ENCODE data around the gene ANO2. TPM values are rescaled to one million over a fixed set of nuclear protein-coding genes. Genes with fewer than 3 reads are reported as not detected.

The ANO2 gene
- total RNA-seq, 6 experiments from 2014 or later, result 0.15 to 0.51 (median 0.25) TPM; not detected in 3

GRCh38 chr12:5780536-5780935, 164.5 kb downstream of the ANO2 start:
- TF ChIP-seq CTCF (IDR thresholded peaks at IDR 0.05), result no peak
- H3K9me3 Mint-ChIP-seq, result no peaks in the 10 kb centered on the region; the same call in 1 of the 2 replicates
- H3K4me3 Mint-ChIP-seq, result no peak overlapping the region
- H3K4me1 Mint-ChIP-seq (ENCODE audit: low read depth), result no peaks in the 10 kb centered on the region
- H3K27me3 Mint-ChIP-seq (ENCODE audit: insufficient read depth), result peaks cover 10% of the 10 kb centered on the region
- DNase-seq, result no peak
- no peaks in the 10 kb centered on the region for H3K36me3 Mint-ChIP-seq (ENCODE audit: low read depth)
- no peak overlapping the region for H3K27ac Mint-ChIP-seq

- Mint-ChIP-seq H3K4me3 (no peak overlapping the region), H3K27me3 (ENCODE audit: insufficient read depth) (peaks cover 11% of the 10 kb centered on the region), H3K27ac (no peak overlapping the region), H3K36me3 (ENCODE audit: low read depth) (no peaks in the 10 kb centered on the region), H3K9me3 (no peaks in the 10 kb centered on the region; the same call in 1 of the 2 replicates), H3K4me1 (ENCODE audit: low read depth) (no peaks in the 10 kb centered on the region)
- TF ChIP-seq CTCF (IDR thresholded peaks at IDR 0.05), result no peak
- DNase-seq, result no peak
These were observed 165.7 kb downstream of the ANO2 start for GRCh38 chr12:5779401-5779800.

- H3K36me3 Mint-ChIP-seq (ENCODE audit: low read depth), result no peaks in the 10 kb centered on the region
- no peak overlapping the region for H3K27ac Mint-ChIP-seq
- H3K27me3 Mint-ChIP-seq (ENCODE audit: insufficient read depth), result peaks cover 8% of the 10 kb centered on the region
- TF ChIP-seq CTCF (IDR thresholded peaks at IDR 0.05), result no peak
- no peak overlapping the region for H3K4me3 Mint-ChIP-seq
- no peaks in the 10 kb centered on the region for H3K4me1 Mint-ChIP-seq (ENCODE audit: low read depth)
- no peaks in the 10 kb centered on the region; the same call in 1 of the 2 replicates for H3K9me3 Mint-ChIP-seq
- DNase-seq, result no peak
These were observed 166.2 kb downstream of the ANO2 start for GRCh38 chr12:5778821-5779220.

- DNase-seq, result no peak
- no peaks in the 10 kb centered on the region for H3K4me1 Mint-ChIP-seq (ENCODE audit: low read depth)
- H3K9me3 Mint-ChIP-seq, result no peaks in the 10 kb centered on the region; the same call in 1 of the 2 replicates
- no peak overlapping the region for H3K4me3 Mint-ChIP-seq
- H3K36me3 Mint-ChIP-seq (ENCODE audit: low read depth), result no peaks in the 10 kb centered on the region
- no peak for TF ChIP-seq CTCF (IDR thresholded peaks at IDR 0.05)
- H3K27me3 Mint-ChIP-seq (ENCODE audit: insufficient read depth), result peaks cover 8% of the 10 kb centered on the region
- no peak overlapping the region for H3K27ac Mint-ChIP-seq
These were observed 167.6 kb downstream of the ANO2 start for GRCh38 chr12:5777451-5777850.

- no peak for TF ChIP-seq CTCF (IDR thresholded peaks at IDR 0.05)
- no peak overlapping the region for H3K27ac Mint-ChIP-seq
- H3K4me1 Mint-ChIP-seq (ENCODE audit: low read depth), result no peaks in the 10 kb centered on the region
- no peak overlapping the region for H3K4me3 Mint-ChIP-seq
- no peaks in the 10 kb centered on the region; the same call in 1 of the 2 replicates for H3K9me3 Mint-ChIP-seq
- no peaks in the 10 kb centered on the region for H3K36me3 Mint-ChIP-seq (ENCODE audit: low read depth)
- H3K27me3 Mint-ChIP-seq (ENCODE audit: insufficient read depth), result peaks cover 8% of the 10 kb centered on the region
- no peak for DNase-seq
These were observed 169.0 kb downstream of the ANO2 start for GRCh38 chr12:5776091-5776490.

- H3K4me1 Mint-ChIP-seq (ENCODE audit: low read depth), result no peaks in the 10 kb centered on the region
- H3K27me3 Mint-ChIP-seq (ENCODE audit: insufficient read depth), result peaks cover 19% of the 10 kb centered on the region
- no peak overlapping the region for H3K4me3 Mint-ChIP-seq
- TF ChIP-seq CTCF (IDR thresholded peaks at IDR 0.05), result no peak
- H3K9me3 Mint-ChIP-seq, result no peaks in the 10 kb centered on the region; the same call in 1 of the 2 replicates
- H3K27ac Mint-ChIP-seq, result no peak overlapping the region
- no peaks in the 10 kb centered on the region for H3K36me3 Mint-ChIP-seq (ENCODE audit: low read depth)
- DNase-seq, result no peak
These were observed 171.5 kb downstream of the ANO2 start for GRCh38 chr12:5773550-5773949.

Measured in HFFc6 (cell line).